Measurements from ENCODE around the gene C7.
"Not testable (repeated sequence)": the region's sequence is repeated elsewhere in the genome, so short reads cannot be mapped to it uniquely, and the experiment has no call there.

Gene C7

DNA sequence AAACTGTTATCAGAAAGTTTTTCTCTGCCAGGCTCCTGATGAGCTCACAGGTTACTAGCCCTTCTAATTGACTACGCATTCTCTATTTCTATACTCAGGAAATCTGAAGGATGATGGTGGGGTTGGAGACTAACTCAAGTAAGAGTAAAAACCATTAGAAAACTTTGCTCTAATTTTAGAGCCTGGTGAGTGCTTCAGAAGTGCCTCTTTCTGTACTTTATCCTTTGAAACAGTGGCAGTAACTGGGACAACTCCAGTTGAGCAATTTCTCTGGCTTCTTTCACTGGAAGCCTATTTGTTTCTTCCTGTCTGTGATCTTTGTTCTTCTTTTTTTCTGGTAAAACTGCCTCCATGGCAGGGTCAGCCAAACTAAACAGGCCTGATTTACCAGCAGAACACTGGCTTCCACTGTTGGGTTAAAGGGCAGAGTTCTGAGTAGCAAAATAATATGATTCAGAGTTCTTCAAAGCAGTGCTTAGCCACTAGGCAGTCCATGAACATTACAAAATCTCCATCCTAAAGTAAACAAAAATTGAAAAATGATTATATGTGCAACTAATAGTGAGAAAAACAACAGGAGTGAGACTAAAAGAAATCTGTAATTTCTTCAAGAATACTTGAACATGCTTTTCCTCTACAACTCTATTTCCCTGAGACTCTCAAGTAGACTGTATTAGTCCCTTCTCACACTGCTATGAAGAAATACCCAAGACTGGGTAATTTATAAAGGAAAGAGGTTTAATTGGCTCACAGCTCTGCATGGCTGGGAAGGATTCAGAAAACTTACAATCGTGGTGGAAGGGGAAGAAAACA is 82.1 kb downstream of the C7 start:
- no peak for DNase-seq (ENCODE audit: low spot score)

DNA sequence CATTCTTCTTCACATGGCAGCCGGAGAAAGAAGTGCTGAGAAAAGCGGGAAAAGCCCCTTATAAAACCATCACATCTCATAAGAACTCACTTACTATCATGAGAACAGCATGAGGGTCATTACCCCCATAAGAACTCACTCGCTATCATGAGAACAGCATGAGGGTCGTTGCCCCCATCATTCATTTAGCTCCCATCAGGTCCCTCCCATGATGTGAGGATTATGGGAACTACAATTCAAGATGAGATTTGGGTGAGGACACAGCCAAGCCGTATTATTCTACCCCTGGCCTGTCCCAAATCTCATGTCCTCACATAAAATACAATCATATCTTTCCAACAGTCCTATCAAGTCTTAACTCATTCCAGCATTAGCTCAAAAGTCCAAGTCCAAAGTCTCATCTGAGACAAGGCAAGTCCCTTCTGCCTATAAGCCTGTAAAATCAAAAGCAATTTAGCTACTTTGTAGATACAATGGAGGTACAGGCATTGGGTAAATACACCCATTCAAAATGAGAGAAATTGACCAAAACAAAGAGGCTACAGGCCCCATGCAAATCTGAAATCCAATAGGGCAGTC is 82.8 kb downstream of the C7 start:
- DNase-seq (ENCODE audit: low spot score): no peak

DNA sequence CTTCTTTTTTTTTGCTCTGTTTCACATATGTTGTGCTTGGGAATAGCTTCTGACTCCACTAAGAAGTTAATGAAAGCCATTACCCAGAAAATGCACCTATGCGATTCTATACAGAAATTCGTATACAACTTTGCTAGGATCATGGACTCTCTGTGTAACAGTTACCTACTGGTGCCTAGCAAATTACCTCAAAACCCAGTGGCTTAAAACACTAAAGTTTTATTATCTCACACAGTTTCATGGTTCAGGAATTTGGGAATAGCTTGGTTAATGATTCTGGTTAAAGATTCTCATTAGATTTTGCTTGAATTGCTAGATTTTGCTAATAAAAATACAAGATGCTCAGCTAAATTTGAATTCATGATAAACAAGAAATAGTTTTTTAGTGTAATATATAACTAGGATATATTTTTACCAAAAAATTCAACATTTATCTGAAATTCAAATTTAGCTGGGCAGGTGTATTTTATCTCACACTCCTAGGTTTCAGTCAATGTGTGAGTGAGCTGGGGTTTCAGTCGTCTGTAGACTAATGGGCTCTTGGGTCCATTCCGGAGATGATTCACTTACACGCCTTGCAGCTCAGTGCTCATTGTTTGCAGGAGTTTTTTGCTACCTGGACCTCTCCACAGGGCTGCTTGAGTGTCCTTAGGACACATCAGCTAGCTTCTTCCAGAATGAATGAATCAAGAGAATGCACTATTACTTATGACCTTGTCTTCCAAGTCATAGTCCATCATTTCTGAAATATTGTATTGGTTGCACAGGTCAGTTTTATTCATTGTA is 86.7 kb downstream of the C7 start:
- DNase-seq (ENCODE audit: low spot score): no peak

- DNase-seq (ENCODE audit: low spot score): no peak
These were observed 89.8 kb downstream of the C7 start for GRCh38 chr5:40999142-40999541.

DNA sequence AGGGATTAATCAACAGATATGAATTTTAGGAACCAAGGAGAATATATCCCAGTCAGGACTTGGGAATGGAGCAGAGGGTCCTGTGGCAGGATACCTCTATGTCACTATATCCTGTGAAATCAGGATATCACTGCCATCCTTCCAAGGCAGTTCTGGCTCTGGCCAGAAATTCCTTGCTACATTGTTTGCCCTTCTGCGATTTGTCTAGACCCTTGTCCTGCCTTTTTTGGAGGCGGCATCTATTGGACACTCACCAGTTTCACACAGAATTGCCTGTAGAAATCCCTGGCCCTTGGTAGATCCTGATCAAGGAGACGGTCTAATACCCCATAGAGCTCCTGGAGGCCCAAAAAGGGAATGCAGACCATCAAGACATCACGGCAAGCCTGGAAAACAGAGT is 90.7 kb downstream of the C7 start:
- no peak for DNase-seq (ENCODE audit: low spot score)

GRCh38 chr5:41003670-41004376 is 94.5 kb downstream of the C7 start:
- DNase-seq (ENCODE audit: low spot score): no peak

GRCh38 chr5:41004931-41005330 is 95.6 kb downstream of the C7 start:
- no peak for DNase-seq (ENCODE audit: low spot score)

GRCh38 chr5:41009232-41009631 is 99.9 kb downstream of the C7 start:
- no peak for DNase-seq (ENCODE audit: low spot score)

DNA sequence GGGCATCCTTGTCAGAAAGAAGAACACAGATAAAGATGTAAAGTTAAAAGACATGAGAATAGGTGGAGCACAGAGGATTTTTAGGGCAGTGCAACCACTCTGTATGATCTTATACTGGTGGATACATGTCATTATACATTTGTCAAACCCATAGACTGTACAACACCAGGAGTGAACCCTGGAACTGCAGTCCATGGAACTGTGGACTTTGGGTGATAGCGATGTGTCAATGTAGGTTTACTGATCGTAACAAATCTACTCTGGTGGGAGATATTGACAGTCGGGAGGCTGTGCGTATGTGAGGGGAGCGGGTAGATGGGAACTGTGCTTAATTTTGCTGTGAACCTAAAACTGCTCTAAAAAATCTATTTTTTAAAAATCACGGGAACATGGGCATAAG is 101.3 kb downstream of the C7 start:
- DNase-seq (ENCODE audit: low spot score): no peak

DNA sequence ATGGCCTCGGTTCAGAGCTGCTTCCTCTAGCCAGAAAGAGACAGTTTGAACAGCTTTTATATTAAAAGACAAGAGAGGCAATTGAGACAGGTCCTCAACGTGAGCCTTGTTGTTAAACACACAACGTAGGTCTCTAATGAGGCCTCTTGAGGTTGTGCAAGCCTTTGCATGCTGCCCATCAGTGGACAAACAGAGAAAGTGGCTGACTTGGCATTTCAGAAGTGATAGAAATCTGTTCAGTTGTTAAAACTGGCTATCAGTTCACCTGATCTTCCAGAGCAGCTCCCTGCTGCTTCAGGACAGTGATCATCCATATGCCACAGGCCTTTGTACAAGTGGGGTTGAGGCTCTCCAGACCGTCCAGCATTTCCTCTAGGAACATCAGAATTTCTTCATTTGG is 103.0 kb downstream of the C7 start:
- no peak for DNase-seq (ENCODE audit: low spot score)

GRCh38 chr5:41022600-41022999 is 113.3 kb downstream of the C7 start:
- DNase-seq (ENCODE audit: low spot score): not testable (repeated sequence)
